GM21619 (cell line): ENCODE measurements around the gene GLUD1.
"Not testable (repeated sequence)": the region's sequence is repeated elsewhere in the genome, so short reads cannot be mapped to it uniquely, and the experiment has no call there.

Experiments
- ATAC-seq: cut with Tn5 transposase; IDR thresholded peaks from one replicate; pipeline ENCODE4 v1.9.1; 2021; ENCODE audit not compliant: unreplicated experiment

Gene GLUD1

GRCh38 chr10:87007124-87007523, 87.5 kb downstream of the GLUD1 start:
- not testable (repeated sequence) for ATAC-seq

DNA sequence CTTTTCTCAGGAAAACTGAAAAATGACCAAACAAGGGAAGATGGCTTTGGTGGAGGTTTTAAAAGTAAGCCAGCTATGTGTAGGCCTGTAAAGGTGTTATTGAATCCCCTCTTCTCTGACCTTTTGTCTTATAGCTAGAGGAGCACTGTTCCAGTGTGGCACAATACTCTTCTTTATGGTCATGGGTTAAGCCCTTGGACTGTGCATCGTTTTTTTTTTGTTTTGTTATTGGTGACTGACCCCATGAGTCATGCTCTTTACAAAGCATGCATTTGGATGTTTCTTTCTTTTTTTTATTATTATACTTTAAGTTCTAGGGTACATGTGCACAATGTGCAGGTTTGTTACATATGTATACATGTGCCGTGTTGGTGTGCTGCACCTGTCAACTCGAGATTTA, 94.2 kb downstream of the GLUD1 start:
- ATAC-seq: no peak
